22Rv1 (cell line): Measurements from ENCODE around the gene ZFPL1.
A peak's percentile ranks its signal among the peaks of the same experiment; 100 is the strongest.

ENCODE experiments used
- H3K27ac ChIP-seq: fragments of 450-650 bp; 2 replicates; pipeline ENCODE4 v1.5.1; 2017
- CTCF ChIP-seq: fragments of 450-650 bp; IDR thresholded peaks from 2 replicates; pipeline ENCODE4 v1.5.1; 2017; ENCODE audit warnings: mild to moderate bottlenecking
- ZFX ChIP-seq: fragments of 450-650 bp; IDR thresholded peaks from 2 replicates; pipeline ENCODE4 v1.6.1; 2017; ENCODE audit warnings: antibody characterized with exemption, borderline replicate concordance

Gene ZFPL1

GRCh38 chr11:65059959-65060824 lies 23.8 kb upstream of the ZFPL1 start:
- H3K27ac ChIP-seq: no peak overlapping the region
- TF ChIP-seq ZFX: no peak
- TF ChIP-seq CTCF: no peak

GRCh38 chr11:65060913-65061408 lies 23.1 kb upstream of the ZFPL1 start:
- no peak overlapping the region for H3K27ac ChIP-seq

GRCh38 chr11:65063532-65063931 lies 20.5 kb upstream of the ZFPL1 start:
- TF ChIP-seq ZFX (no peak), CTCF (no peak)
- no peak overlapping the region for H3K27ac ChIP-seq

More at GRCh38 chr11:65060913-65061408, 23.1 kb upstream of the ZFPL1 start:
- TF ChIP-seq CTCF (peak; percentile 73), ZFX (no peak)

- TF ChIP-seq ZFX (no peak), CTCF (no peak)
- no peak overlapping the region for H3K27ac ChIP-seq
Observed at GRCh38 chr11:65064847-65065240, 19.2 kb upstream of the ZFPL1 start.

- no peak overlapping the region for H3K27ac ChIP-seq
- no peak for TF ChIP-seq CTCF
- no peak for TF ChIP-seq ZFX
Observed at GRCh38 chr11:65065851-65066250, 18.2 kb upstream of the ZFPL1 start.

- TF ChIP-seq ZFX (no peak), CTCF (no peak)
- no peak overlapping the region for H3K27ac ChIP-seq
Observed at GRCh38 chr11:65066315-65066714, 17.7 kb upstream of the ZFPL1 start.

GRCh38 chr11:65066805-65067291 lies 17.2 kb upstream of the ZFPL1 start:
- no peak overlapping the region for H3K27ac ChIP-seq
- no peak for TF ChIP-seq ZFX
- no peak for TF ChIP-seq CTCF
